Measurements from ENCODE around the gene CFAP221.

The CFAP221 gene

DNA sequence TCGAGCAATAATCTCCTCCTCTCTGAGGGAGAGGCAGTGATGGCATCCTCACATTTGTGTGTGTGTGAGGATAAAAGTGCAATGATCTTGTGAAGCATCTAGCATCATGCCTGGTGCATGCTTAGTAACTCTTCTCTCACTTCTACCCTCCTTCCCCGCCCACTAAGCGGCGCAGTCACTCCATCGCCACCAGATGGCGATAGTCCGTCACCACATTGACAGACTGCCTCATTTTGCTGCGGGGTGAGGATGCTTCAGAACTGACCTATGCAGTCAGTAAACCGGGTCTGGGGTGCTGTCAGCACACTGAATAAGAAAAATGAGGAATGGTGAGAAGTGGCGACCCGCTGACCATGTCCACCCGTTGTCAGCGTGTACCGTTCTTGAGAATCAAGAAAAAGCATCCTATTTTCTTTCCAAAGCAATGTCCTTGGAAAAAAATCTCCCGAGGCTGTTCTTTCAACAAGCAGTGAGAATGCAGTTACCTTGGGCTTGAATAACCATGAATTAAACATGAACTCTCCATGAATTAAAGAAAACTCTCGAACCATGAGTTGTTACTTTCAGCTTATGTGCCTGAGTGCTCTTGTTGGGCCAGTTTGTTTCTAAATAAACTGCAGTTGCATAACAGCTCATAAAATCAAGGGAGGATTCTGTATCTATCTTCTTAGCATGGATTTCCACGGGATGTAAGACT lies 97.5 kb downstream of the CFAP221 start:
- peak; percentile 34 to 58 (median 45) for DNase-seq (ENCODE audit: low read depth in 3 of 3, low spot score in 1 of 3)

GRCh38 chr2:119644186-119644585 lies 99.9 kb downstream of the CFAP221 start:
- DNase-seq (ENCODE audit: low read depth in 3 of 3, low spot score in 1 of 3) = no peak

GRCh38 chr2:119645173-119645855 lies 101.1 kb downstream of the CFAP221 start:
- no peak for DNase-seq (ENCODE audit: low read depth in 3 of 3, low spot score in 1 of 3)

DNA sequence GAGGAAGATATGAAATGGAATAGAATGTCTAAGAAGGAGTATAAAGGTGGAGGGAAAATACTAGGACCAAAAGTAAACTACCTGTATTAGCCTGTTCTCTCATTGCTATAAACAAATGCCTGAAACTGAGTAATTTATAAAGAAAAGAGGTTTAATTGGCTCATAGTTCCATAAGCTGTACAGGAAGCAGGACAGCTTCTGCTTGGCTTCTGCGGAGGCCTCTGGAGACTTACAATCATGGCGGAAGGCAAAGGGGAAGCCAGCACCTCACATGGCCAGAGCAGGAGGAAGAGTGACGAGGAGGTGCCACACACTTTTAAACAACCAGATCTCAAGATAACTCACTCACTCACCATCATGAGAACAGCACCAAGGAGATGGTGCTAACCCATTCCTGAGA lies 101.9 kb downstream of the CFAP221 start:
- no peak for DNase-seq (ENCODE audit: low read depth in 3 of 3, low spot score in 1 of 3)

DNA sequence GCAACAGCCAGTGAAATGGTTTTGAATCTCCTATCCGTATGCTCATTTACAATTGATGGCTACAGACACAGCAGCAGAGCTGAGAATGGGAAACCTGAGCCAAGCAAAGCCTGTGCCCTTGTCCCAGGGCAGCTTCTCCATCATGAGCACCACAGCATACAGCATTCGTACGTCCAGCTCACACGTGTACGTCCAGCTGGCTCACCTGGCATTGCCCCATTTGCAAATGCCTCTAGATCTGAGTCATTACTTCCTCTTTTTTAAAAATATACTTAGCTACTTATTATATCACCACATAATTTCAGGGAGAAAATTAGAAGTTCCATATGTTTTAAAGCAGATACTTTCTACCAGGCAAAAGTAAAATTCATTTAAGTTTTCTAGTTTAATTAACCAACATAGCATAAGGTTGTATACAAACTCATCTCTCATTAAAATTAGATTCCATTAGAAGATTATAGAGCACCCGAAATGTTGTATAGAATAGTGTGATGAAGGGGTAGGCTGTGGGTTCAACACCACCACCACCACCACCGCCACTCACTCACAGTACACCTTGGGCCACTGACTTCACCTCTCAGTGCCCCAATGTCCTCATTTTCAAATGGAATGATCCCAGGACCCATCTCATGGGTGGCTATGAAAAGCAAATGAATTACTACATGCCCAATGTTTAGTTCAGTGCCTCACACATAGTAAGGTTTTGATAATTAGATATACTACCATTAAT lies 103.4 kb downstream of the CFAP221 start:
- DNase-seq (ENCODE audit: low read depth in 3 of 3, low spot score in 1 of 3) = no peak

DNA sequence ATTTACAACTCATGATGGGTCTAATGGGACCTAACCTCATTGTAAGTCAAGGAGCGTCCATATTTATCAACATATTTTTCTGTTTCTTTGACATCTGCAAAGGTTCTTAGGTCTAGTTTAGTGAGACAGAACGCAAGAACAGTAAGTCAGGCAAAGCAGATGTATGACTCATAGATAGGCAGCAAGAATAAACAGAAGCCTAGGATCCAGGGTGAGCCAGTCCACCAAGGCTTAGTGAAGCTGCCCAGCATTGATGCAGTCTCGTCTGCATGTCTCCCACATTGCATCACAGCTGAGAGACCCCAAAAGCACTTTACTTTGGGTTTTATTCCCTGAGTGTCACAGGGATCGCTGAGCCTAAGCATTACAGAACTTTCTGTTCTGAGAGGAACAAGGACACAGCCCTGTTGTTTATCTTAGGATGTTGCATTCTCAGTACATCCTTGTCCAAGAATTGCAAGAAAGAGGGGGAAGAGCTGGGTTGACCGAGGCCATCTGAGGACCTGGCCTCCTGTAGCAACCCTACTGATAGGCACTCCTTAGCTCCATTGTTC lies 105.2 kb downstream of the CFAP221 start:
- no peak for DNase-seq (ENCODE audit: low read depth in 3 of 3, low spot score in 1 of 3)

DNA sequence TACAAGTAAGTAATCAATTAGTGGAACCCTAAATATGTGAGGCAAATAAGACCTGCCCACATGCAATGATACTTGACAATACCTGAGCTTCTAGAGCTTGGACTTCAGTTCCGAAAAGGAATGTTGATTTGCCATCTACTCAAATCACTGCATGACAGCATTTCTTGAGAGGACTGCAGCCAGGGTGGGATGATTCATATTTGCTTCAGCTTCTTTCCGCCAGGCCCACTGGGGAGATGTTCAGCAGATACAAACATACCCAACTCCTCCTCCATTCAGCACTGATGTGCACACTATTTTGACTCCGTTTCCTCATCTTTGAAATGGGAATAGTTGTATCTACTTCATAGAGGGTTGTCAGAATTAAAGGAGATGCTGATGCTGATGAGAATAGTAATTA lies 106.0 kb downstream of the CFAP221 start:
- no peak for DNase-seq (ENCODE audit: low read depth in 3 of 3, low spot score in 1 of 3)

DNA sequence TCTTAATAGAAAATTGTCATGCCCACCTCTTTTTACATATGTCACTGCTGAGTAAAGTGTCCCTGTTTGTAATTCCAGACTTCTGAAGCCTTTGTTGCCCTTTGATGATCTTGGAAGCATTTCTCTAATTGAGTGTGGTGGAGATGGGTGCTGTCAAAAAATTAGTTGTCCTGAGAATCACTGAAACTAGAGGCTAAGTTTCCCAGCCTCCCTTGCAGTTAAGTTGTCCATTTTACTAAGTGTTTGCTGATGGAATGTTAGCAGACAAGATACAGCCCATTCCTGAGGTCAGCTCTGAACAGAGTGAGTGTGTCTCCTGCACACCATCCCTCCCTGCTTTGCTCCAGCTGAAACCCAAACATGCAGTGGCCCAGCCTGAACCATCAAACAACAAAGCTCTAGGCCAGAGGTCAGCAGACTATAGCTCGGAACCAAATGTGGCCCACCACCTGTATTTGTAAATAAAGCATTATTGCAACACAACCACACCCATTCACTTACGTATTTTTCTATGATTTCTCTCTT lies 106.7 kb downstream of the CFAP221 start:
- no peak for DNase-seq (ENCODE audit: low read depth in 3 of 3, low spot score in 1 of 3)

DNA sequence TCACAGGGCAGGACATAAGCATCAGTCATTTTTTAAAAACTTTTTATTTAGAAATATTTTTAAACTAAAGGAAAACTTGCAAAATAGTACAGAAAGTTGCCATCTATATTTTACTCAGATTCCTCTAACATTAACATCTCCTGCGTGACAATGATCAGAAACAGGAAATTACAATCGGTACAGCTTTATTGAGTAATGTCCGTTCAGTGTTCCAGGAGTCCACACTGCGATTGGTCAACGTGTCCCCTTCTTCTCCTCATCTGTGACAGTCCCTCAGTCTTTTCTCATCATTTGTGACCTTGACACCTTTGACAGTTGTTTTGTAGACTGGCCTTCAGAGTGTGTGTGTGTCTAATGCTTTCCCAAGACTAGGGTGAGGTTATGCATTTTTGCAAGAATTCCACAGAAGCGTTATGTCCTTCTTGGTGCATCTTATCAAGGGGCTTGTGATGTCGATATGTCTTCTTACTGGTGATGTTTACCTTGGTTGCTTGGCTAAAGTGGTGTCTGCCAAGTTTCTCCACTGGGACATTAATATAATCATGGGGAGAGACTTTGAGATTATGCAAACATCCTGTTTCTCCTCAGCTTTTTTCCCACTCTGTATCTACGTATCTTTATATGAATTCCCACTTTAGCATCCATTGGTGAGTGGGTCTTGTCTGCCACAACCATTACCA lies 113.4 kb downstream of the CFAP221 start:
- DNase-seq (ENCODE audit: low read depth in 3 of 3, low spot score in 1 of 3) = no peak

- DNase-seq (ENCODE audit: low read depth in 3 of 3, low spot score in 1 of 3) = peak in 1 of 3 donors; percentile 24
Observed at GRCh38 chr2:119659601-119660342, 115.5 kb downstream of the CFAP221 start.

- DNase-seq (ENCODE audit: low read depth in 3 of 3, low spot score in 1 of 3) = no peak
Observed at GRCh38 chr2:119660343-119660658, 116.1 kb downstream of the CFAP221 start.

DNA sequence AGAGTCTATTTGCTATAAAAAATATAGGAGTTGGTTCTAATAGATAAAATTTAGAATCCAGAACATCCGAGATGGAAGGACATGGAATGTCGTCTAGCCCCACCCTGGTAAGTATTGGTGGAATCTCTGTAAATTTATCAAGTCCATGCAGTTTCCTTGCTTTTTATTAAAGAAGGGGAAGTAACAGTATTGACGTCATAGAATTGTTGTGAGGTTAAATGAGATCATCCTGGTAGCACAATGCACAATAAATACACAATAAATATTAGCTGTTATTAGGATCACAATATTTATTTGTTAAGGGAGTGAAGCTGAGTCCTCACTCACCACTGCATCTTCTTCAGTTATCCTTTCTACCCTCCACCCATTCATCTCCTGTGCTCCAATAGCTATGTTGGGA lies 118.0 kb downstream of the CFAP221 start:
- no peak for DNase-seq (ENCODE audit: low read depth in 3 of 3, low spot score in 1 of 3)

- DNase-seq (ENCODE audit: low read depth in 3 of 3, low spot score in 1 of 3) = no peak
Observed at GRCh38 chr2:119668546-119668945, 124.3 kb downstream of the CFAP221 start.

DNA sequence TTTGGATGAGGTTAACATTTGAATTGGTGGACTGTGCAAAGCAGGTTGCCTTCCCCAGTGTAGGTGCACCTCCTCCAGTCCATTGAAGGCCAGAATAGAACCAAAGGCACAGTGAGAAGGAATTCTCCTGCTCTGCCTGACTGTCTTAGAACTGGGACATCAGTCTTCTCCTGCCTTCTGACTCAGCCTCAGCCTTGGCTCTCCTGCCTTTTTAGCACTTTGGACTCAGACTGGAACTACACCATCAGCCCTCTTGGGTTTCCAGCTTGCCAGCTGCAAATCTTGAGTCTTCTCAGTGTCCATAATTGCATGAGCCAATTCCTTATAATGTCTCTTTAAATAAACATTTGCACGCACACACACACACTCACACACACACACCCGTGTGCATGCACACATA lies 126.8 kb downstream of the CFAP221 start:
- no peak for DNase-seq (ENCODE audit: low read depth in 3 of 3, low spot score in 1 of 3)

GRCh38 chr2:119671752-119672151 lies 127.5 kb downstream of the CFAP221 start:
- DNase-seq (ENCODE audit: low read depth in 3 of 3, low spot score in 1 of 3) = no peak

DNA sequence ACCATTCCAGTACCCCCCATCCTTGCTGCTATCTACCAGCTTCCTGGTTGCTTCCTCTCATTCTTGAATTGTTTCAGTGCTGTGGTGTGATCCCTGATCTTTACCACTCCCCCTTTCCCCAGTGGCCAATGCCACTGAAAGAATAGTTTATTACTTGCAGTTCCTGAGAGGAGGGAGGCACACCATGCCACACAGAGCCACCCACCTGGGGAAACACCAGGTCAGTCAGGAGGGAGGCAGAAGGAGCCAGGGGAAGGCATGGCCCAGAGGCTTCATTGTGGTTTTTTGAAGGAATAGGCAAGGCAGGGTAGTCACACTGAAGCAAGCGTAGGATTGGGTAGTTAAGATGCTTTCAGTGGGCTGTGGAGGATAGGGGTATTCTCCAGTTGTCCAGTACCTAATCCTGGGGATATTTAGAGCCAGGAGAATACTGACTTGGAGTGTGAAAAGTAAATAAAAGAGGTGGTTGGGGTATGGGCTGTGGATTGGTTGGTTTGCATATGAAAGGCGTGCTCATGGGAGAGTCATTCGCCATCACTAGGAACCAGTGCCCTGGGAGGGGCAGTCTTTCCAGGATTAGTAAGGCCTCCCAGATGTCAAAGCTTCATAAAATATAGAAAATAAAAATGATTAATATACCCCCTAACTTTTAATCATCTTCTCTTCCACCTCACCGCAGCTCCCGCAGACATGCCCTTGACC lies 128.1 kb downstream of the CFAP221 start:
- no peak for DNase-seq (ENCODE audit: low read depth in 3 of 3, low spot score in 1 of 3)

GRCh38 chr2:119673796-119674195 lies 129.5 kb downstream of the CFAP221 start:
- DNase-seq (ENCODE audit: low read depth in 3 of 3, low spot score in 1 of 3) = no peak

DNA sequence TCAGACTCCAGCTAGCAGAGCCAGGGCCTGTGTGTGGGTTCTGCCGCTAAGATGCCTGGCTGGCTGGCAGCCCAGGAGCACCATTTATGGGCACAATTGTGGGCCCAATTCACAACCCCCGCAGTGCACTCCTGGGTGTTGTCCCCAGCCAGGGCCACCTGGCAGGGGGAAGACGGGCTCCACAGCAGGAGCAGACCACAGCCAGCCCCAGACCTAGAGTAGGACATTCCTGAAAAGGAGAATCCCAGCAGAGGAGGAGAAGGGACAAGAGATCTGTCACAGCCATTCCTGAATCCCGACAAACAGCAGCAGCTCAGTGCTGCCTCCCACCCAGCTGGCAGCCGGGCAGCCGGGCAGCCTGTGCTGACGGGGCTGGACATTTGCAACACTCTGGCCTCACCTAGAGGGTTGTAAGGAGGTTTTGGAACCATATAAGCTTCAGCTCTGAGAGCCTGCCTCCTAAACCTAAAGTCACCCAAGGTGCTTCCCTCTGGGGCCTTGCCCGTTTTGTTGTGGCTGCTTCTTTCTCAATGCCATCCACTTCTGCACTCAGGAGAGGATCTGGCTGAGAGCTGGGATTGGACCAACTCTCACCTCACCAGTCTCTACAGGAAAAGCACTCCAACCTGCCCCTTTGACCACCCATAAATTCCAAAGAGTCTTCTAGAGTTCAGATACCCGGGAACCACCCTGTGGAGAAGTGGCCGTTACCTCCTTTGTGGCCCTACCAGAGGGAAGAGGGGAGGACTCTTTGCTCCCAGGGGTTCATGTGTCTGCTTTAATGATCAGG lies 130.7 kb downstream of the CFAP221 start:
- DNase-seq (ENCODE audit: low read depth in 3 of 3, low spot score in 1 of 3) = no peak

- no peak for DNase-seq (ENCODE audit: low read depth in 3 of 3, low spot score in 1 of 3)
Observed at GRCh38 chr2:119678021-119678656, 133.9 kb downstream of the CFAP221 start.

Data from stimulated activated CD4-positive, alpha-beta T cell treated with anti-CD3 and anti-CD28 coated beads, TNF-alpha, amount 100 ng/mL, for 1 hour (primary cell).